ENCODE measurements around the gene GPR12. TPM values are rescaled to one million over a fixed set of nuclear protein-coding genes. Genes with fewer than 3 reads are reported as not detected.

GPR12 gene
- not detected in 2 replicates for total RNA-seq

GRCh38 chr13:26759907-26760831, at the start of gene GPR12:
Gene GPR12, minus strand, starts transcription at chr13:26760786. Its CDS starts 959 bp downstream, at chr13:26759827.

Other genes with a start within 250 kb of the GPR12 start
- 9.5 TPM in 2 replicates for gene WASF3, start 203.1 kb downstream of the GPR12 start, total RNA-seq